GM18951 (cell line): Measurements from ENCODE around the gene ZNF407.

Source experiments
- POLR2A ChIP-seq: IDR thresholded peaks from 4 replicates; pipeline ENCODE4 v1.6.1; 2011; ENCODE audit warnings: mild to moderate bottlenecking; ENCODE audit not compliant: insufficient read length, insufficient read depth; ENCODE audit errors: extremely low read depth
- in situ Hi-C: fragments of 300-500 bp; cut with MboI; formaldehyde crosslinking; loops from one replicate; pipeline ENCODE4 v1.12.0; 2022; ENCODE audit warnings: low sequenced_read_pairs, mixed read lengths, inconsistent platforms; ENCODE audit not compliant: unreplicated experiment

The ZNF407 gene

GRCh38 chr18:75113455-75113854 lies 515.8 kb downstream of the ZNF407 start:
- in situ Hi-C loops: no loop called here
- TF ChIP-seq POLR2A: no peak

- in situ Hi-C loops: no loop called here
- TF ChIP-seq POLR2A: no peak
Observed at GRCh38 chr18:75114231-75114764, 516.6 kb downstream of the ZNF407 start.
